HepG2 (cell line): ENCODE data around the gene BRD2. TPM values are rescaled to one million over a fixed set of nuclear protein-coding genes. Genes with fewer than 3 reads are reported as not detected.

Experiments used
- ATF2 ChIP-seq: sonication (generic); formaldehyde crosslinking; IDR thresholded peaks from 2 replicates; pipeline ENCODE4 v1.4.0; 2020; ENCODE audit warnings: missing genetic modification reagents
- BCL6 ChIP-seq: IDR thresholded peaks from 2 replicates; pipeline ENCODE4 v1.6.1; 2016; ENCODE audit warnings: missing genetic modification reagents, missing compliant biosample characterization
- BHLHE40 ChIP-seq: IDR thresholded peaks from 2 replicates; pipeline ENCODE4 v1.6.1; 2011; ENCODE audit warnings: low read length, improper control_type of control experiment
- CREB3 ChIP-seq: sonication (generic); formaldehyde crosslinking; IDR thresholded peaks from 2 replicates; pipeline ENCODE4 v1.5.0; 2020; ENCODE audit warnings: missing genetic modification reagents
- ELK4 ChIP-seq: sonication (generic); formaldehyde crosslinking; IDR thresholded peaks from 2 replicates; pipeline ENCODE4 v1.9.0; 2021; ENCODE audit warnings: missing genetic modification reagents, borderline replicate concordance
- GTF2F1 ChIP-seq: fragments of 150-350 bp; IDR thresholded peaks from 2 replicates; pipeline ENCODE4 v1.6.1; 2014; ENCODE audit warnings: low read length
- HINFP ChIP-seq: sonication (generic); formaldehyde crosslinking; IDR thresholded peaks from 2 replicates; pipeline ENCODE4 v1.4.0; 2020; ENCODE audit warnings: low read depth, mild to moderate bottlenecking, missing genetic modification reagents
- HNRNPUL1 ChIP-seq: fragments of 200-400 bp; formaldehyde crosslinking; IDR thresholded peaks from 2 replicates; pipeline ENCODE4 v1.6.1; 2017; ENCODE audit warnings: low read depth, mild to moderate bottlenecking, low read length, moderate library complexity
- MTA3 ChIP-seq: sonication (generic); formaldehyde crosslinking; IDR thresholded peaks from 2 replicates; pipeline ENCODE4 v1.4.0; 2020; ENCODE audit warnings: missing genetic modification reagents
- PCBP2 ChIP-seq: fragments of 200-400 bp; formaldehyde crosslinking; optimal IDR thresholded peaks from 2 replicates; pipeline ENCODE3; 2018; ENCODE audit warnings: low read length, low read depth; ENCODE audit not compliant: poor library complexity, severe bottlenecking
- TEAD3 ChIP-seq: optimal IDR thresholded peaks from 2 replicates; pipeline ENCODE3; 2016; ENCODE audit warnings: borderline replicate concordance
- ZFX ChIP-seq: sonication (generic); formaldehyde crosslinking; IDR thresholded peaks from 2 replicates; pipeline ENCODE4 v1.4.0; 2020; ENCODE audit warnings: mild to moderate bottlenecking, low read depth, missing genetic modification reagents, moderate library complexity
- ZNF296 ChIP-seq: sonication (generic); formaldehyde crosslinking; conservative IDR thresholded peaks from 2 replicates; pipeline ENCODE4 v1.5.0; 2020; ENCODE audit warnings: mild to moderate bottlenecking, missing genetic modification reagents
- ZNF430 ChIP-seq: sonication (generic); formaldehyde crosslinking; IDR thresholded peaks from 2 replicates; pipeline ENCODE4 v1.9.0; 2021; ENCODE audit warnings: mild to moderate bottlenecking, missing genetic modification reagents
- ZNF468 ChIP-seq: sonication (generic); formaldehyde crosslinking; IDR thresholded peaks from 2 replicates; pipeline ENCODE4 v1.8.0; 2022; ENCODE audit warnings: mild to moderate bottlenecking, moderate library complexity, missing genetic modification reagents
- ZNF513 ChIP-seq: sonication (generic); formaldehyde crosslinking; conservative IDR thresholded peaks from 2 replicates; pipeline ENCODE4 v1.5.0; 2020; ENCODE audit warnings: missing genetic modification reagents
- ZNF552 ChIP-seq: sonication (generic); formaldehyde crosslinking; IDR thresholded peaks from 2 replicates; pipeline ENCODE4 v1.9.0; 2022; ENCODE audit warnings: missing genetic modification reagents, mild to moderate bottlenecking, borderline replicate concordance
- ZNF580 ChIP-seq: IDR thresholded peaks from 2 replicates; pipeline ENCODE4 v1.6.1; 2016; ENCODE audit warnings: low read depth, borderline replicate concordance
- ZSCAN30 ChIP-seq: sonication (generic); formaldehyde crosslinking; IDR thresholded peaks from 2 replicates; pipeline ENCODE4 v1.5.0; 2020; ENCODE audit warnings: mild to moderate bottlenecking, missing genetic modification reagents
- polyA plus RNA-seq, 8 experiments: library from polyadenylated mRNA; depleted of rRNA in 3 of 8; stranded (reverse) in 7 of 8; unstranded in 1 of 8; fragments of >200 nt; fragmentation: Illumina TruSeq in 4 of 8; extraction: Trizol in 4 of 8; gene quantifications; 2 replicates each; pipeline versions ENCODE4 v1.2.1 to v1.2.3, GENCODE V29; 2011 to 2016; ENCODE audit warnings: low read depth in 4 of 8, missing spikeins in 1 of 8, mixed read lengths in 1 of 8; ENCODE audit not compliant: insufficient read depth in 1 of 8
- total RNA-seq, 5 experiments: library from RNA; depleted of rRNA; stranded (reverse); fragments of >200 nt; fragmentation: Illumina TruSeq; extraction: Trizol; gene quantifications; 2 replicates each; pipeline ENCODE4 v1.2.3, GENCODE V29; 2016; ENCODE audit warnings: low read depth in 1 of 5

Gene BRD2
- total and polyA plus RNA-seq, 2 of the 13 experiments (the other 11 are each of a cell fraction or from before 2014, with no cell fraction given) = 143 to 202 TPM

GRCh38 chr6:32968093-32968866 is at the start of gene BRD2 (continued):
- no peak for TF ChIP-seq CREB3 (CRISPR knock-in tag)
- TF ChIP-seq PCBP2 = no peak
- TF ChIP-seq ZNF430 (CRISPR knock-in tag) = peak; percentile 91
- TF ChIP-seq ZNF513 (CRISPR knock-in tag) = 0 out of 2 replicates have a peak, but pooled peaks have one; percentile 75
- peak; percentile 99 for TF ChIP-seq ZFX (CRISPR knock-in tag)
- no peak; the same call in 1 of the 2 replicates for TF ChIP-seq ZNF296 (CRISPR knock-in tag)
- peak; percentile 84 for TF ChIP-seq BHLHE40
- TF ChIP-seq GTF2F1 = no peak
- no peak for TF ChIP-seq HNRNPUL1
- peak; percentile 93; the same call in 1 of the 2 replicates for TF ChIP-seq ZSCAN30 (CRISPR knock-in tag)
- TF ChIP-seq HINFP (CRISPR knock-in tag) = peak; percentile 96
- TF ChIP-seq ELK4 (CRISPR knock-in tag) = no peak
- TF ChIP-seq ZNF580 (CRISPR knock-in tag) = peak; percentile 73
- peak; percentile 75; the same call in 1 of the 2 replicates for TF ChIP-seq ZNF468 (CRISPR knock-in tag)
- TF ChIP-seq TEAD3 = peak; percentile 70
- peak; percentile 71 for TF ChIP-seq ATF2 (CRISPR knock-in tag)
- peak; percentile 96 for TF ChIP-seq ZNF552 (CRISPR knock-in tag)
- TF ChIP-seq MTA3 (CRISPR knock-in tag) = no peak
- peak; percentile 69 for TF ChIP-seq BCL6 (CRISPR knock-in tag)
